GM10847 (cell line): ENCODE measurements around the gene SLC26A4.

ENCODE experiments used
- POLR2A ChIP-seq: IDR thresholded peaks from 2 replicates; pipeline ENCODE4 v1.6.1; 2011; ENCODE audit not compliant: insufficient read length; ENCODE audit errors: extremely low read depth

The SLC26A4 gene

GRCh38 chr7:107643407-107643806 is 17.2 kb upstream of the SLC26A4 start:
- TF ChIP-seq POLR2A: no peak

- no peak for TF ChIP-seq POLR2A
Measured at GRCh38 chr7:107643938-107644308, 16.7 kb upstream of the SLC26A4 start.

- TF ChIP-seq POLR2A: no peak
Measured at GRCh38 chr7:107644309-107644974, 16.2 kb upstream of the SLC26A4 start.

- TF ChIP-seq POLR2A: no peak
Measured at GRCh38 chr7:107652642-107653041, 8.0 kb upstream of the SLC26A4 start.

GRCh38 chr7:107658467-107658866 is 2.2 kb upstream of the SLC26A4 start:
- TF ChIP-seq POLR2A: no peak

DNA sequence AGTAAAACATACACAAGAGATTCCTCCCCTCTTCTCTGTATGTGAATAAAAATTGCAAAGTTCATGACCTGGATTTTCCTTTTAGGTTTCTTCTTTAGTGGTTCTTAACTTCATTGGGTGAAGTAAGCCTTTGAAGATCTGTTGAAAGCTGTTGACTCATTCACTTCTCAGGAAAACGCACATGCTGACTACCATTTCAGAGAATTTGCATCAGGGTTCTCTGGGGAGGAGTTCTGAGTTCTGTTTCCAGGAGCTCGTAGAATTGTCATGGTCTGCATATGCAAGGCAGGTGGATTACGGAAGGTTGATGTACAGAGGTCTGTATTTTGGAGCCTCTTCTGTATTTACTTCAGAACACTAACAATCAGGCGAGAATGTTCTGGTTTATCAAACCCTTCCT is 962 bp upstream of the SLC26A4 start:
- TF ChIP-seq POLR2A: no peak

GRCh38 chr7:107661081-107661864 is 645 bp downstream of the SLC26A4 start:
- TF ChIP-seq POLR2A: no peak

DNA sequence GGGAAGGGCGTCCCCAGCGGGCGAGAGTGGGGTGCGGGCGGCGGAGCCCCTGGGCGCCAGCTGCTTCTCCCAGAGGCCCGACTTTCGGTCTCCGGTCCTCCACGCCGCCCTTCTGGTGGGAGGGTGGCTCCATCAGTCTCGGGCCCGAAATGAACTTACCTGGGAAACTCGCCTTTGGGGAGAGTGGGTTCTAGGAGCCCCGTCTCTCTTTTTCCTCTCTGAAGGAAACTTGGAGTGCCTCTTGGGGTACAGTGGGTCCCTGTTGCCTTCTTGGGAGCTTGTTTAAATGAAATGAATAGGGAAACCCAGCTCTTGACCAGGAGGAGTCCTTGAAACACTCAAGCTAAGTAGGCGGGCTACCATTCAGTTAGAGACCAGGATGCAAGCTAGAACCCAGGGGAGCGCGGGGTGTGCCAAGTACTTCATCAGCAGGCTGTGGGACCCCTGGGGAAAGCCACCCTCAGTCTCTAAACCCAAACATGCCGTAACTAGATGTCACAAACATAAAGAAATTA is 1.3 kb downstream of the SLC26A4 start:
- TF ChIP-seq POLR2A: no peak

- no peak for TF ChIP-seq POLR2A
Measured at GRCh38 chr7:107663196-107663595, 2.6 kb downstream of the SLC26A4 start.

DNA sequence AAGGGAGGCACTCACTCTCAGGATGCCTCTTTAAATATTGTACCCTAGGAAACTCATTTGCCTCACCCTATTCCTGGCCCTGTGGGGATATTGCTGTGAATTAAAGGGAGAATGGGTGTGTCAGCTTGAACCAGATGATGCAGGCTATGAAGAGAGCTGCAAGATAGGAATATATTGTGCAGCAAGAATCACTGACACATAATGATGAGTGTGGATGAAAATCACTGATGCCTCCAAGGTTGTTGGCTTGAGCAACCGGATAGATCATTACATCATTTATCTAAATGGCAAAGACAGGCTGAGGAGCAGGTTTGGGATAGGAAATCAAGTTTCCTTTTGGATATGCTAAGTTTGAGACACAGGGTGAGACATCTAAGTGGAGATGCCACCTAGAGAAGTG is 6.2 kb downstream of the SLC26A4 start:
- TF ChIP-seq POLR2A: no peak

GRCh38 chr7:107667341-107667740 is 6.7 kb downstream of the SLC26A4 start:
- TF ChIP-seq POLR2A: no peak

- TF ChIP-seq POLR2A: no peak
Measured at GRCh38 chr7:107668296-107668695, 7.7 kb downstream of the SLC26A4 start.

- no peak for TF ChIP-seq POLR2A
Measured at GRCh38 chr7:107672183-107672582, 11.6 kb downstream of the SLC26A4 start.

DNA sequence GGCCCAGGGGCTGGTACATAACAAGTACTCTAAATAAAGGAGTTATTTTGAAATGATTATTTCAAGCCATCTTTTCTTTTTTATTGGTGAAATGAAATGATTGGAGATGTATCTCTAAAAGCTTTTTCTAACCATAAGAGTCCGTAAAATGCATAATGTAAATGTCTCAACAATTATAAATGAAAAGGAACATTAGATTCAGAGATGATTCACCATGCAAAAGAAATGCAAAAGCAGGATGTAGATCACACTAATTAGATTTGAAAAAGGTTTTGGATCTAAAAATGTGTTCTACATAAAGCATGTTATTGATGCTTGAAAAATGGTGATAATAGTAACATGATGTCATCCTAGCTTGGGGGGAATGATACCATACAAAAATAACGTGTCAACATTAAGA is 15.6 kb downstream of the SLC26A4 start:
- no peak for TF ChIP-seq POLR2A

DNA sequence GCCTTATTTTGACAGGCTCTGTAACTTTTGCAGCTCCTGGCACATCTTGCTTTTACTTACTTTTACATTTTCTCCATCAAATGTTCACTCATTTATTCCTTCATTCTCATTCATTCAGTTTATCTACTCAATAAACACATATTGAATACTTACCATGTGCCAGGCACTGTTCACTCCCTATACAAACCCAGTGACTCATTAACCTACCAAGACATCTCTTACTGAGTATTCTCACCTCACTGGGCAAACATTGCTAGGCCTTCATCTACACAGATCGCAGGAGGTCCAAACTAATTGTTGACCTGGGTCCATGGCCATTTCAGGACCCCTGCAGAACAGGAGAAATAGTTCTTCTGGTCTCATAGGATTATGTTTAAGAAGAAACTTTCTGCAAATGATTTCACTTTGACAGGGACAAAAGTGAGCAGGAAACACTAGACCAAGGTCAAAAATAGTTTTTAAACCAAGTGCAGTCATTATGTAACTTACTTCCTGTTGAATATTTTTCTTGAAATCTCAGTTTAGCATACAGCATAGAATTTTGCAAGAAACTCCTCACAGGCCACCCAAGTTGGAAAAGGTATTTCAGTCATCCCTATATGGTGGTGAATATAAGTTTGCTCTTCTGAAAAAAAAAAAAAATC is 17.6 kb downstream of the SLC26A4 start:
- TF ChIP-seq POLR2A: no peak

- TF ChIP-seq POLR2A: no peak
Measured at GRCh38 chr7:107680478-107680877, 19.9 kb downstream of the SLC26A4 start.
